Right lobe of liver (tissue), 4 donors: ENCODE results near the gene DKK2.

Source experiments
- CTCF ChIP-seq, 4 donors: fragments of 200-600 bp in 3 of 4; fragments of 450-650 bp in 1 of 4; IDR thresholded peaks; one replicate each; pipeline versions ENCODE4 v1.5.1 to v1.8.0; 2016 to 2022; ENCODE audit warnings: antibody characterized with exemption in 4 of 4, mild to moderate bottlenecking in 2 of 4
- POLR2A ChIP-seq: fragments of 450-650 bp; IDR thresholded peaks from one replicate; pipeline ENCODE4 v1.6.1; 2017; ENCODE audit warnings: antibody characterized with exemption, mild to moderate bottlenecking
- donor health status: DM: no; HTN: no; CAD: no.
- donor health status: DM: no; HTN: no; CAD: no.
- donor health status: DM: no; HTN: yes; CAD: no.

- TF ChIP-seq CTCF (IDR thresholded peaks at IDR 0.05): no peak
- no peak for TF ChIP-seq POLR2A
Observed at GRCh38 chr4:107066621-107067020, 30.5 kb upstream of the DKK2 start.
